AG08395 (cell line): Measurements from ENCODE around the gene NUDC.
"Not testable (repeated sequence)": the region's sequence is repeated elsewhere in the genome, so short reads cannot be mapped to it uniquely, and the experiment has no call there.

Source experiments
- DNase-seq: peaks from one replicate; pipeline ENCODE4 v3.0.0; 2012; ENCODE audit warnings: mixed read lengths, low spot score

NUDC gene

GRCh38 chr1:26921540-26922430, at the start of gene NUDC:
NUDC (plus strand) TSS chr1:26921743; CDS start chr1:26921849, 106 bp downstream.
- DNase-seq, result peak; percentile 99

GRCh38 chr1:26873097-26873496, 48.4 kb upstream of the NUDC start:
- not testable (repeated sequence) for DNase-seq

- no peak for DNase-seq
These were observed 46.6 kb upstream of the NUDC start for GRCh38 chr1:26874896-26875295.

- DNase-seq, result no peak
These were observed 44.2 kb upstream of the NUDC start for GRCh38 chr1:26877326-26877725.

GRCh38 chr1:26879793-26880192, 41.8 kb upstream of the NUDC start:
- DNase-seq, result no peak

- not testable (repeated sequence) for DNase-seq
These were observed 39.9 kb upstream of the NUDC start for GRCh38 chr1:26881611-26882010.

GRCh38 chr1:26882696-26883463, 38.7 kb upstream of the NUDC start:
- DNase-seq, result no peak

GRCh38 chr1:26887125-26887524, 34.4 kb upstream of the NUDC start:
- DNase-seq, result peak; percentile 44

- no peak for DNase-seq
These were observed 33.3 kb upstream of the NUDC start for GRCh38 chr1:26888231-26888630.

- peak; percentile 89 for DNase-seq
These were observed 31.7 kb upstream of the NUDC start, which contains the start of gene GPN2 for GRCh38 chr1:26889551-26890466. GPN2 (minus strand) TSS chr1:26890283; CDS start chr1:26890096, 187 bp downstream.

GRCh38 chr1:26890467-26890796, 31.1 kb upstream of the NUDC start:
- no peak for DNase-seq

GRCh38 chr1:26894263-26894662, 27.3 kb upstream of the NUDC start:
- no peak for DNase-seq

- DNase-seq, result no peak
These were observed 24.2 kb upstream of the NUDC start for GRCh38 chr1:26897351-26897750.

- peak; percentile 95 for DNase-seq
These were observed 21.3 kb upstream of the NUDC start, which contains the start of gene GPATCH3 for GRCh38 chr1:26900001-26900814. GPATCH3 (minus strand) TSS chr1:26900467; CDS start chr1:26900442, 25 bp downstream.

- DNase-seq, result no peak
These were observed 20.6 kb upstream of the NUDC start for GRCh38 chr1:26900815-26901511.

- peak; percentile 93 for DNase-seq
These were observed 14.2 kb upstream of the NUDC start for GRCh38 chr1:26907071-26907917.

- DNase-seq, result no peak
These were observed 11.6 kb upstream of the NUDC start for GRCh38 chr1:26909951-26910342.

GRCh38 chr1:26910343-26911160, 11.0 kb upstream of the NUDC start:
- DNase-seq, result no peak
